Endothelial cell of umbilical vein (primary cell): ENCODE measurements around the gene OR52A5. TPM values are rescaled to one million over a fixed set of nuclear protein-coding genes. Genes with fewer than 3 reads are reported as not detected.

Experiments
- BruUV-seq: library from RNA; stranded (reverse); fragments of 400-500 nt; replicated peaks from 2 replicates; lab custom pipeline; 2021; lab: Mats Ljungman, UMichigan
- CTCF ChIA-PET: fragments of 300-600, 350-600 bp; sonication (Branson Sonifier 250); formaldehyde crosslinking; loops from one replicate; lab custom pipeline; 2021; ENCODE audit warnings: antibody characterized with exemption, inconsistent platforms; lab: Charles Lee
- POLR2A ChIA-PET: fragments of 300-600, 350-600 bp; sonication (Branson Sonifier 250); formaldehyde crosslinking; loops from one replicate; lab custom pipeline; 2021; ENCODE audit warnings: antibody characterized with exemption, inconsistent platforms; lab: Charles Lee
- DNase-seq: peaks from one replicate; pipeline ENCODE4 v3.0.0-alpha.2; 2011; ENCODE audit warnings: low read depth, low spot score
- FAIRE-seq: peaks from 2 replicates; lab custom pipeline; 2011; peaks lifted over from hg19 to GRCh38; lab: Jason Lieb, UNC
- H2AFZ ChIP-seq: 2 replicates; pipeline ENCODE4 v1.6.0; 2012; ENCODE audit warnings: low read depth, low read length, control low read depth, inconsistent platforms
- H3K27ac ChIP-seq: 2 replicates; pipeline ENCODE4 v1.5.1; 2011; ENCODE audit warnings: low read depth, mild to moderate bottlenecking, control low read depth, low read length, moderate library complexity; ENCODE audit not compliant: insufficient read depth
- H3K27me3 ChIP-seq, 2 experiments: 2 replicates each; pipeline versions ENCODE4 v1.6.0 to v1.6.1; 2011; ENCODE audit warnings: low read length in 2 of 2, mixed read lengths in 1 of 2; ENCODE audit not compliant: control insufficient read depth in 2 of 2, insufficient read depth in 2 of 2
- H3K36me3 ChIP-seq, 2 experiments: 2 replicates in 1 of 2; 3 replicates in 1 of 2; pipeline ENCODE4 v1.5.1; 2011; ENCODE audit warnings: low read length in 2 of 2, mild to moderate bottlenecking in 1 of 2, moderate library complexity in 1 of 2; ENCODE audit not compliant: control insufficient read depth in 2 of 2, insufficient read depth in 2 of 2; ENCODE audit errors: extremely low read depth in 1 of 2
- H3K4me1 ChIP-seq: 3 replicates; pipeline ENCODE4 v1.5.1; 2011; ENCODE audit warnings: mild to moderate bottlenecking, low read length; ENCODE audit not compliant: control insufficient read depth, insufficient read depth; ENCODE audit errors: extremely low read depth
- H3K4me2 ChIP-seq: 2 replicates; pipeline ENCODE4 v1.6.1; 2011; ENCODE audit warnings: low read length, control low read depth, mixed read lengths; ENCODE audit not compliant: insufficient read depth
- H3K4me3 ChIP-seq, 3 experiments: fragments of 200-600 bp in 1 of 3; sonication (generic), shearing (Covaris generic) in 1 of 3; replicated peaks in 1 of 3; 2 replicates each; pipeline ENCODE4 v1.5.1; 2011 to 2016; ENCODE audit warnings: control low read depth in 3 of 3, low read length in 3 of 3, mild to moderate bottlenecking in 2 of 3, inconsistent platforms in 1 of 3, low read depth in 1 of 3, moderate library complexity in 1 of 3; ENCODE audit not compliant: insufficient read depth in 1 of 3
- H3K79me2 ChIP-seq: 2 replicates; pipeline ENCODE4 v1.6.0; 2012; ENCODE audit warnings: low read length, inconsistent platforms; ENCODE audit not compliant: control insufficient read depth, insufficient read depth
- H3K9ac ChIP-seq: replicated peaks from 2 replicates; pipeline ENCODE3; 2011; ENCODE audit warnings: low read length, control low read depth; ENCODE audit not compliant: insufficient read depth; ENCODE audit errors: extremely low read depth
- H3K9me1 ChIP-seq: replicated peaks from 3 replicates; pipeline ENCODE4 v1.6.0; 2011; ENCODE audit warnings: mild to moderate bottlenecking, low read length; ENCODE audit not compliant: control insufficient read depth, insufficient read depth; ENCODE audit errors: extremely low read depth
- H3K9me3 ChIP-seq: replicated peaks from 2 replicates; pipeline ENCODE4 v1.5.1; 2012; ENCODE audit warnings: low read length, inconsistent platforms; ENCODE audit not compliant: control insufficient read depth, insufficient read depth
- H4K20me1 ChIP-seq: replicated peaks from 2 replicates; pipeline ENCODE3; 2011; ENCODE audit warnings: mild to moderate bottlenecking, low read length; ENCODE audit not compliant: control insufficient read depth, insufficient read depth; ENCODE audit errors: extremely low read depth
- EZH2 ChIP-seq: IDR thresholded peaks from 2 replicates; pipeline ENCODE4 v1.6.1; 2012; ENCODE audit warnings: borderline replicate concordance, low read depth, mild to moderate bottlenecking, moderate library complexity, low read length, inconsistent platforms; ENCODE audit not compliant: severe bottlenecking
- FOS ChIP-seq: IDR thresholded peaks from 2 replicates; pipeline ENCODE4 v1.6.1; 2011; ENCODE audit warnings: mild to moderate bottlenecking, low read length, moderate library complexity, borderline replicate concordance; ENCODE audit not compliant: insufficient read depth
- GATA2 ChIP-seq: IDR thresholded peaks from 2 replicates; pipeline ENCODE4 v1.7.0; 2011; ENCODE audit warnings: low read depth, mild to moderate bottlenecking, moderate library complexity, mixed read lengths, low read length; ENCODE audit not compliant: insufficient read length, insufficient read depth
- JUN ChIP-seq: IDR thresholded peaks from 2 replicates; pipeline ENCODE4 v1.6.1; 2011; ENCODE audit warnings: borderline replicate concordance, low read depth; ENCODE audit not compliant: insufficient read length, insufficient read depth
- MYC ChIP-seq: IDR thresholded peaks from one replicate; pipeline ENCODE4 v1.6.1; 2011; ENCODE audit warnings: mild to moderate bottlenecking, low read depth, low read length
- POLR2A ChIP-seq: IDR thresholded peaks from 2 replicates; pipeline ENCODE4 v1.6.1; 2012; ENCODE audit warnings: low read depth, mild to moderate bottlenecking, control low read depth, low read length
- POLR2AphosphoS5 ChIP-seq: IDR thresholded peaks from 2 replicates; pipeline ENCODE4 v1.6.1; 2012; ENCODE audit warnings: low read depth, mild to moderate bottlenecking, control low read depth, low read length, moderate library complexity; ENCODE audit not compliant: insufficient read depth
- dilution Hi-C: fragments of 300-500 bp; cut with MboI; formaldehyde crosslinking; loops from one replicate; pipeline ENCODE4 v1.15.0; 2019; ENCODE audit warnings: low sequenced_read_pairs; ENCODE audit not compliant: extremely low pct_ligation_motif_present
- intact Hi-C: fragments of 100-400 bp; cut with micrococcal nuclease; formaldehyde crosslinking; loops from one replicate; pipeline ENCODE4 v1.10.0; 2022
- polyA plus RNA-seq, 4 experiments: library from polyadenylated mRNA; depleted of rRNA in 3 of 4; stranded (reverse) in 3 of 4; unstranded in 1 of 4; fragments of >200 nt; gene quantifications; 2 replicates each; pipeline versions ENCODE4 v1.2.1 to v1.2.3, GENCODE V29; 2011 to 2012; ENCODE audit warnings: missing spikeins in 1 of 4
- total RNA-seq: library from RNA; stranded (reverse); gene quantifications from 2 replicates; pipeline ENCODE4 v1.2.3, GENCODE V29; 2021
- TF ChIP-seq, protein P1 (sequence below): IDR thresholded peaks from 2 replicates; pipeline ENCODE4 v1.6.1; 2011; ENCODE audit not compliant: insufficient read depth, insufficient read length
- TF ChIP-seq, protein P2 (sequence below), 2 donors: IDR thresholded peaks; 1 replicate in 1 of 2; 2 replicates in 1 of 2; pipeline ENCODE4 v1.5.1; 2011; ENCODE audit warnings: low read length in 2 of 2, mild to moderate bottlenecking in 2 of 2, moderate library complexity in 2 of 2, control low read depth in 1 of 2, inconsistent platforms in 1 of 2, low read depth in 1 of 2; ENCODE audit not compliant: insufficient read depth in 1 of 2; ENCODE audit errors: extremely low read depth in 1 of 2

Gene OR52A5
- total and polyA plus RNA-seq, 2 donors (not counting 3 experiments of a cell fraction or from before 2014, with no cell fraction given): not detected

GRCh38 chr11:5153574-5154431, 15.6 kb upstream of the OR52A5 start:
- CTCF ChIA-PET: interaction anchor here (1.1 to 4.1 kb wide), 4 partner anchors 9 to 33 kb away, joined by 3 to 10 read pairs (median 5); no protein-coding TSS in a partner anchor
- no peaks in the 10 kb centered on the region for H4K20me1 ChIP-seq
- no peaks in the 10 kb centered on the region for H3K27me3 ChIP-seq
- no peaks in the 10 kb centered on the region for H3K9me3 ChIP-seq
- dilution Hi-C loops (no loop called here), intact Hi-C loops (no loop called here)
- POLR2A ChIA-PET: no interaction called here
- TF ChIP-seq, protein P1, sequence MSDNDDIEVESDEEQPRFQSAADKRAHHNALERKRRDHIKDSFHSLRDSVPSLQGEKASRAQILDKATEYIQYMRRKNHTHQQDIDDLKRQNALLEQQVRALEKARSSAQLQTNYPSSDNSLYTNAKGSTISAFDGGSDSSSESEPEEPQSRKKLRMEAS: no peak
- TF ChIP-seq GATA2 (no peak), POLR2AphosphoS5 (no peak), POLR2A (no peak), EZH2 (no peak), MYC (no peak), FOS (no peak), JUN (no peak)
- TF ChIP-seq, protein P2, sequence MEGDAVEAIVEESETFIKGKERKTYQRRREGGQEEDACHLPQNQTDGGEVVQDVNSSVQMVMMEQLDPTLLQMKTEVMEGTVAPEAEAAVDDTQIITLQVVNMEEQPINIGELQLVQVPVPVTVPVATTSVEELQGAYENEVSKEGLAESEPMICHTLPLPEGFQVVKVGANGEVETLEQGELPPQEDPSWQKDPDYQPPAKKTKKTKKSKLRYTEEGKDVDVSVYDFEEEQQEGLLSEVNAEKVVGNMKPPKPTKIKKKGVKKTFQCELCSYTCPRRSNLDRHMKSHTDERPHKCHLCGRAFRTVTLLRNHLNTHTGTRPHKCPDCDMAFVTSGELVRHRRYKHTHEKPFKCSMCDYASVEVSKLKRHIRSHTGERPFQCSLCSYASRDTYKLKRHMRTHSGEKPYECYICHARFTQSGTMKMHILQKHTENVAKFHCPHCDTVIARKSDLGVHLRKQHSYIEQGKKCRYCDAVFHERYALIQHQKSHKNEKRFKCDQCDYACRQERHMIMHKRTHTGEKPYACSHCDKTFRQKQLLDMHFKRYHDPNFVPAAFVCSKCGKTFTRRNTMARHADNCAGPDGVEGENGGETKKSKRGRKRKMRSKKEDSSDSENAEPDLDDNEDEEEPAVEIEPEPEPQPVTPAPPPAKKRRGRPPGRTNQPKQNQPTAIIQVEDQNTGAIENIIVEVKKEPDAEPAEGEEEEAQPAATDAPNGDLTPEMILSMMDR (IDR thresholded peaks at IDR 0.05; ENCODE audit: extremely low read depth in 1 of 2, insufficient read depth in 1 of 2, low read depth in 1 of 2, low read length in 2 of 2): no peak
- H3K4me3 ChIP-seq: no peak overlapping the region
- H3K4me1 ChIP-seq: no peaks in the 10 kb centered on the region
- no peaks in the 10 kb centered on the region for H3K79me2 ChIP-seq
- no peak overlapping the region for H2AFZ ChIP-seq
- H3K9me1 ChIP-seq: no peaks in the 10 kb centered on the region
- no TSS peak for BruUV-seq
- DNase-seq (no peak), FAIRE-seq (no peak)
- H3K27ac ChIP-seq: no peak overlapping the region
- H3K36me3 ChIP-seq: no peaks in the 10 kb centered on the region
- no peak overlapping the region for H3K4me2 ChIP-seq
- no peak overlapping the region for H3K9ac ChIP-seq
